GM11168 (cell line): ENCODE measurements around the gene P2RY14.

Experiments
- in situ Hi-C: fragments of 300-500 bp; cut with MboI; formaldehyde crosslinking; loops from one replicate; pipeline ENCODE4 v1.12.0; 2022; ENCODE audit warnings: low sequenced_read_pairs; ENCODE audit not compliant: unreplicated experiment

Gene P2RY14

DNA sequence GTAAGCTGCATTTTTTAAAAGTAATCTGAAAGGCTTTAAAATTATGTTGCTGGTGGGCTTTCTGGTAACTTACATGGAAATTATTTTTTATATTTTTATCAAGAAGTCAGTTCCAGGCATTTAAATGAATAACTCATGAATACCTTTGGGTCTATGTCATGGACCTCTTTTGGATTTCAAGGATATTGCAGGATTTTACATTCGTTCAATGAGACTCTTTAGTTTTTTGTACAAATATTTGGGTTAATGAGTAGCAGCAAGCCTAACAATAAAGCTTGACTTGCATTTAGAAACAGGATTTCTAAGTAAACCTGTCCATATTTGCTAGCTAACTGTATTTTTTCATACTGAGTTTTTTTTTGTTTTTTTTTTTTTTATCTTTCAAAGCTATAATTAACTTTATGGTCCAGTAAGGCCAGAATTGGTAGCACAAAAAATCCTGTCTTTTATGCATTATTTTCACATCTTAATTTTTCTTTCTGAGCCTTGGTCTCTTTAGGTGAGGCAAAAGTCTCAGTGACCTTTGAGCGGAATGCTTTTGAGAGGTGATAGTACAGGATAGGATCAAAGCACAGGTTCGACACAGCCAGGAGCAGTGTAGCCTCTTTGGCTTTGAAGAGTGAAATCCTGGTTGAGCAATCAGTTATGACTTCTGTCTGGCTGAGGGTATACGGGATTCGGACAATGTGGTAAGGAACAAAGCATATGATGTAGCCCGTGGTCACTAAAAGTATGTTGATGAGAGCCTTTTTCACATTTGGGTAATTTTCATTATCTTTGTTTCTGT is 80.2 kb downstream of the P2RY14 start:
- in situ Hi-C loops: no loop called here

DNA sequence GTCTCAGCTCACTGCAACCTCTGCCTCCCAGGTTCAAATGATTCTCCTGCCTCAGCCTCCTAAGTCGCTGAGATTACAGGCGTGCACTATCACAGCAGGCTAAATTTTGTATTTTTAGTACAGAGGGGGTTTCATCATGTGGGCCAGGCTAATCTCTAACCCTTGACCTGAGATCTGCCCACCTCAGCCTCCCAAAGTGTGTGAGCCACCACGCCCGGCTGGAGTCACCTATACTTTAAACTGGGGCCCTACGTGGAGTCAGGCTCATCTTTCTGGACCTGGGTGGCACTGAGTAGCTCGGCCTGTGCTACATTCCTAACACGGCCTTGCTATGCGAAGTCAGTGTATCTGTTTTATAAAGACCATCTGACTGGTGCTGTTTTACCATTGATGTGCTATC is 81.1 kb downstream of the P2RY14 start:
- in situ Hi-C loops: no loop called here

DNA sequence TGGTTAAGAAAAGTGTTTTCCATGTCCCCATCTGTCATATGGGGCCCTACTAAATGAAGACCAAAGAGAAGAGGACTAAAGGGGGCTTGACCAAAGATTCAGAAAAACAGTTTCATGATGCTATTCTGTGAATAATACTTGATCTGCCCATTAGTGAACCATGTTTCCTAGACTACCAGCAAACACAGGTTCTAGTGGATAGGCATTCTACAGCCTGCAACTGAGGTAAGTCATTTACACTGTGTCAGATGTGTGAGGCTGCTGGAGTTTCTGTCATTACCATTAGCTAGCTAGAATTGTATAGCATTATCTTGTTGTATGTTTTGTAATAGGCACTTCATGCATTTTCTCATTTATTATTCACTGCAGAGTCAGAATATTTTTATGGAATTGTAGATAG is 81.9 kb downstream of the P2RY14 start:
- in situ Hi-C loops: no loop called here

DNA sequence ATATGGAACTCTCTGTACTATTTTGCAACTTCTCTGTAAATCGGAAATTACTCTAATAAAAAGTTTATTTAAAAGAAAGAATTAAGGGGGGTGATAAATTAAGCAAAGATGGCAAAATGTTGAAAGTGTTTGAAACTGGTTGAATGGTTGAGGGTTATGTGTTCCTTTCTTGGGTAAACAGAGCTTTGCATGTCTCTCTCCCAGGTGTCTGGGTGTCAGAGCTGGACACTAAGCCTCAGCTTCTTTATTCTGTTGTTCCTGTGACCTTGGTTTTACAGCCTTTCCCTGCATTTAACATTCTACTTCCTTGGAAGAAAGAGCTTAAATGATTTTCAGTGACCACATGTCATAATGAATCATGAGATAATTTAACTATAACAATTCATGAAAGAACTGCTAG is 82.5 kb downstream of the P2RY14 start:
- in situ Hi-C loops: no loop called here

DNA sequence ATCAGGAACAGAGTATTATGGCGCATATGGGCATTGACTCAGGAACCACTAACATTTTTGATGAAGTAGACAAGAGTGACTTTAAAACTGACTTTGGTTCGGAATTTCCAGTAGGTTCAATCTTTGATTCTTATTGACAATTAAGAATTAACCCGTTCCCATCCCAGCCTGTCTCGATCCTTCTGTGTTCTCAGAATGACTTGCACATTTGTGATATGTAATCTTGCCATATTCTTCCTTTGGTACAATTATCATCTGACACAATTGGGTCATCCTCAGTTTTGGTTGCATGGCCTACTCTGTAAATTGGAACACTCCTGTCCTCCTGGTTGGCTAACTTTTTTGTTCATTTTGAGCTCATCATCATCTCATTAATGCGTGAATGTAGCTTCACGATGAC is 85.8 kb downstream of the P2RY14 start:
- in situ Hi-C loops: no loop called here

DNA sequence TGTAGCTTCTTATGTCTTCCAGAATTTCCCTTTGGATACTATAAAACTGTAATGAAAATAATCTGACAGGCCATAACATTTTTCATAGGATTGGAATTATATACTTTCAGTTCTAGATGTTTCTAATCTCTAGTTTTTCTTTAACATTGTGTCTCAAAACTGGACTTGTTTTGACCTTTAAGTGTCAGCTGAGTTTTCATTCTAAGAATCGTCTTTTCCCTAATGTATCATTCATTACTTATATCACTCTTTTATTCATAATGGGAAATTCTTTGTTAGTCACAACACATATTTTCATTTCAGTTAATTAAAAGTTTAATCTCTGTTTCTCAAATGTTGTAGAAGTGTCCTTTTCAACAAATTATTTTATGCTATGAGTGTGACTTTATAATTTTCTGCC is 87.2 kb downstream of the P2RY14 start:
- in situ Hi-C loops: no loop called here

DNA sequence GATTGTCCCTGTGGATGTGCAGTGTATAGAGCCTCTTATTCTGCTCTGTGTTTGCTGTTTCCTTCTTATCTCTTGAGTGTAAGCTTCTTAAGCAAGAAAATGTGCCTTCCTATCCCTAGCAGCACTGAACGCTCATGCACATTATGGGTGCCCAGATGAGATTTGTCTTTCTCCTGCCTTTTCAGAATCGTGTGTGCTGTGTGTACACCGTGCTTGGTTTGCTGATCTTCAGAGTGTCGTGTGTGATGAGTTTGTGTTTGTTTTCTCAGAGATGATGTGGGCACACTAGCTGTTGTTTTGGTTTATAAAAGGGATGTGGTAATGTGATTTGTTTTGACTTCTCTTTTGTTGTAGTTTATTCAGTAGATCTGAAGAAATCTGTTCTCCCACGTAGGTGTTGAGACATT is 95.1 kb downstream of the P2RY14 start:
- in situ Hi-C loops: no loop called here

DNA sequence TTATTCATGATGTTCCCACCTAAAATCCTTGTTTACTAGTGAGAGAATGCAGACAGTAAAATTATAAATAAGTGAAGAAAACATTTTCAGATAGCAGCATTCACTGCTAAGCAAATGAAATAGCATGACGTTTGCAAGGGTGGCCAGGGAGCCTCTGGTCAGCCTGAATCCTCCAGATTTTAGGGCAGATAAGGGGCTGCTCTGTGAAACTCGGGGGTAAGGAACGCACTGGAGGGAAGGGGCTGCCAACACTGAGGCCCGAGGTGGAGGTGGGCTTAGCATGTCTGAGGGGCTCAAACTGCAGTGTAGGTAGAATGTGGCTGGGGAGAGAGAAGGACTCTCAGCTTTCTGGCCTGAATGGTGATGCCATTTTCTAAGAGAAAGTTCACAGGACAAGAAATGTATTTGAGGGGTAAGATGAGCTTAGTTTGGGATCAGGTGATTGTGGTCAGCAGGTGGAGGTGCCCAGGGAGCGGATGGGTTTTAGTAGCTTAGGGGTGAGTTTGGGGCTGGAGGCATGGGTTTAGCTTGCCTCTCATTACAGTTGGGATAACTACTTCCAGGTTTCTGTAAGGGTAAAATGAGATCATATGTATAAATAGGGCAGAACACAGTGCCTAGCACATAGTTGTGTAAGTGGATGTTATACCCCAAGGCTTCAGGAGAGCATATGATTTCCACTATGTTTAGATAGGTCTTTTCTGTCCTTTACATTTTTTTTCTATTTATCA is 95.8 kb downstream of the P2RY14 start:
- in situ Hi-C loops: no loop called here

DNA sequence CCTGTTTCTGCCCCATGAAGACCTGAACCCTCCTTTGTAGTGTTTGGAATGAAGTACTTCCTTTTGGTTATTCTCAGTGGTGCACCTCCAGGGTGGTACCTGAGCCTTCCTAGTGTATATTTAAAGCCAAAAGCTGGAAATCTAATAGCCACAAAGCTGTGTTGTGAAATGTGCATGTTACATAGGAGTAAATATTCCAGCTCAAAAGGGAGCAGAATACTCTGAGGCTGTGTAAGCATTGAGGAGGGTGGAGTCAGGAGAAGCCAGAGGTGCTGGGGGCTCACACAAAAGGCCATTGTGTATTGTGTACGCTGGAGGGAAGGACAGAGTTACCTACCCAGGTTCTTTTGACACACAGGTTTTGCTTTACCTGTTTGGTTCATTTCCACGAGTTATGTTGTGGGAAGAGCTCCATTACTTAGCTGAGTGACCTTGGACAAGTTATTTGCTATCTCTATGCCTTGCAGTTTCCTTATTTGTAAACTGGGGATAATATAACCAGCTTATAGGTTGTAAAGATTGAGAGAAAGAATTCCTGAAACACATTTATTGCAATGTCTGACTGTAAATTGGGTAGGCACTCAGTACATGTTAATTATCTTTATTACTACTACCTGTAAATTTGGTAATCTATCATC is 100.0 kb downstream of the P2RY14 start:
- in situ Hi-C loops: no loop called here

DNA sequence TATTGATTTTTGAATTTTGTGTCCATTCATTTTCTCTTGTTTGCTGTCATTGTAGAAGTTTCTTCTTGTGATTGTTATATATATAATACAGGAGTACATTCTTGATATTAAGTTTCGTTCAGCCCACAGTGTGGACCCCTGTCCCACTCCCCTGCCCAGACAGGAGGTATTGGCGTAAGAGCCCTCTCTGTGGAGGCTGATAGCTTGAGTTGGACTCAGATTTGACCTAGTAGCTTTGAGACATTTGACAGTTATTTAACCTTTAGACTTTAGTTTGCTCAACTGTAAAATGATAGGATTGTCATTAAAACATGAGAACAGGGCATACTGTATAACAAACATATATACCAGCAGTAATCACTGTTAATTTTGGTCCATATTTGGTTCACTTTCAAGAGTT is 102.4 kb downstream of the P2RY14 start:
- in situ Hi-C loops: no loop called here

DNA sequence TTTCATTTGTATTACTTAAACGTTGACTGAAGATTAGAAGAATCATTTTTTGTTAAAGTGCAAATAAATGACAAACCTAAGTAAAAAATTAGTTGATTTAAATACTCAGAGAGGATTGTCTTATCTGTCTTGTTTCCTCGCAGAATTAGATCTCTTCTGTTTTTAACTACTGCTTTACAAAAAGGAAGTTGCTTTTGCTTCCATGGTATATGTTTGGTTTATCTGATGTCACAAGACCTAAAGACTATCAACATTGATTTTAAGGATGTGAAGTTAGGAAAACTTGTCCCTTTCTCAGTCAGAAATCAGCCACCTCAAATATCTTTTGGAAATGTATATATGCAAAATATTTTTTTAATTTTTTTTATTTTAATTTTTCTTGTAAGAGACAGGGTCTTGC is 104.0 kb downstream of the P2RY14 start:
- in situ Hi-C loops: no loop called here

DNA sequence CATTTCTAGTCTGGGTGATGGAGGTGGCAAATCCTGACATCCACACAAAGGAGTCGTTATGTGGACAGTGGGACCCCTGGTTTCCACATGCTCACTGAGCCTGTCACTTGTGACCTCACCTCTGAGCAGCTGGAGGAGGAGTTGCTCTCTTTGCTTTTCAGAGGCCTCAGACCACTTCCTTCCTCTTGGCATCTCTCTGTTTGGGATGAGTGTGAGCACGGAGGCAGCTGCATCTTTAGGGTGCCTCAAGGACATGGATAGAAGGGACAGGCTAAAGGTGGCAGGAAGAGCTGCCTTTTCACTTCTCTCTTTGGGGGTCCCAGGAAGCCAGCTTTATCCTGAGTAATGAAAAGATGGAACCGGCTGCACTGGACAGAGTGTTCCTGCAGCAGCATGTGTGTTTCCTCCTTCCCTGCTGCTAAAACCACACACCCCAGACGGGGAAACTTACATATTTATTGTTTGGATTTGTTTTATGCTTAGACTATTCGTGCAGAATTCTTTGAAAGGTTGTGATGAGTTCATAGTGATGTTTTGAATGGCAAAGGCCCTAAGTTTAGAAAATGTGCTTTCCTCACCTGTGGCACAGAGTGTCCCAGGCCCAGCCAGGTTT is 107.1 kb downstream of the P2RY14 start:
- in situ Hi-C loops: no loop called here

DNA sequence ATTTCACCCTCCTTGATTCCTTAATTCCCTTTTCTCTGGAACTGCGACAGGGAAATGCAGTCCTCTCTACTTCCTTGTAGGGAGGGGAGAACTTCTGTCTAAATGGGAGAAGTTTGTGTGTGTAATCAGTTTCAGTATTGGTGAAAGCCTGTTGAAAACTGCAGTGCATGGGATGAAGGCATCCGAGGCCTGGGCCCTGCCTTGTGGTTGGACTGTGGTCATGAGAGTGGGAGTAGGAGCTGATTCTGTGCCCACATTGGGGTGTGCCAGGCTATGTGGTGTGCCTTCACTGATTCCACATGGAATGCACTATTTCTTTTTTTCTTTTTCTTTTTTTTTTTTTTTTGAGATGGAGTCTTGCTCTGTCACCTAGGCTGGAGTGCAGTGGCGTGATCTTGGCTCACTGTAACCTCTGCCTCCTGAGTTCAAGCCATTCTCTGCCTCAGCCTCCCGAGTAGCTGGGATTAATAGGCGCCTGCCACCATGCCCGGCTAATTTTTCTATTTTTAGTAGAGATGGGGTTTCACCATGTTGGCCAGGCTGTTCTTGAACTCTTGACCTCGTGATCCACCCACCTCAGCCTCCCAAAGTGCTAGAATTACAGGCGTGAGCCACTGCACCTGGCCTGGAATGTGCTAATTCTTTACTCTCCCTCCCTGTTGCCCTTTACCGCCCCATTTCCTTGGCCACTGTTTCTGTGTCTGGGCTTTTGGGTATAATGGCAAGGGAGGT is 108.2 kb downstream of the P2RY14 start:
- in situ Hi-C loops: loop anchor here (5.0 to 10.0 kb wide), 2 partner anchors 55 to 107 kb away; partner anchors contain the start of gene P2RY14

DNA sequence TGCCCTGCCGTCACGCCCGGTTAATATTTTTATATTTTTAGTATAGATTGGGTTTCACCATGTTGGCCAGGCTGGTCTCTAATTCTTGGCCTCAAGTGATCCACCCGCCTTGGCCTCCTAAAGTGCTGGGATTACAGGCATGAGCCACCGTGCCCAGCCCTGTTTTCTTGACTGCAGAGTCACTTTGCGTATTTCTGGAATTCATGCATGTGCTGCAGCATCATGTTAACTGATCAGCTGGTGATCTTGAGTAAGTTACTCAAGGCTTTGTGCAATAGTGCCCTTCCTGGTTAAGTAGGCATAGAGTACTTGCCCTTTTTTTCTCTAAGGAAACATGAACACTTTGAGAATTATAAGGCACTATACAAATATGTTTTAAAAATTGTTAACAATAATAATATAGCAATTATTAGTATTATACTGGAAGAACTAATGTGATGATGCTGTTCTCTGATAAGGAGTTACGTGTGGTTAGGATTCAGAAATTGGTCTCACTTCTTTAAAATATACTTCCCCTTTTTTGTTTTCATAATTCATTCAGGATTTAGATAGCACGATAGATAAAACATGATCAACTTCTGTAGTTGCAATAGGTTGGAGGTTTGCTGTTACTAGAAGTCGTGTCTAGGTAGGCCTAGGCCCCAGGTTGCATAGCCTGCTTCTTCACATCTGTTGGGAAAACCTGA is 108.9 kb downstream of the P2RY14 start:
- in situ Hi-C loops: loop anchor here (5.0 to 10.0 kb wide), 2 partner anchors 55 to 108 kb away; partner anchors contain the start of gene P2RY14

DNA sequence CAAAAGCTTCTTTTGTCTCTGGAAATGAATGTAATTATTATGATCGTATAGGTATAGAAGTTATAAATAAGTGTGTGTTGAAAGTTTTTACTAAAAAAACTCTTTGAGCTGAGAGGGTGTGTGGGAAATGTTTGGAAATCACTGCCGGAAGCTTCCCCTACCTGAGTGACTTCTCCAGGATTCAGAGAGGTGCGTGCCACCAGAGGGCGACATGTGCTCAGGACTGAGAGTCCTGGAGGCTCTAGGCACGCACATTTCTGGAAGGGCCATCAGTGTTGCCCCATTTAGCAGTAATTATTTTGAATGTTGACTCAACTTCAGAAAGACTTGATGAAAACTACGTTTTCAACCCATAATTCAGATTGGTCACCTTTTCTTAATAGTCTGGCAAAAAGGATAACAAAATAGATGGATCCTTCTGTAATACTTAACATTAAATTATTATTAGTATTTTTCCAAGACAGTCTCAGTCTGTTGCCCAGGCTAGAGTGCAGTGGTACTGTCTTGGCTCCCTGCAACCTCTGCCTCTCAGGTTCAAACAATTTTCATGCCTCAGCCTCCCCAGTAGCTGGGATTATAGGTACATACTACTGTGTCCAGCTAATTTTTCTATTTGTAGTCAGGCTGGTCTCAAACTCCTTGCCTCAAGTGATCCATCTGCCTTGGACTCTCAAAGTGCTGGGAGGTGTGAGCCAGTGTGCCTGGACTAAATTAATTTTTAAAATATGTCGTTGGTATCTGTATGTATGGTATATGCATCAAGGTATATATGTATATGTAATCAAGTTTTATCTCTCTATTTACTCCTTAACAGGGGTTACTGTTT is 109.9 kb downstream of the P2RY14 start:
- in situ Hi-C loops: loop anchor here (5.0 to 10.0 kb wide), 2 partner anchors 56 to 109 kb away; partner anchors contain the start of gene P2RY14

DNA sequence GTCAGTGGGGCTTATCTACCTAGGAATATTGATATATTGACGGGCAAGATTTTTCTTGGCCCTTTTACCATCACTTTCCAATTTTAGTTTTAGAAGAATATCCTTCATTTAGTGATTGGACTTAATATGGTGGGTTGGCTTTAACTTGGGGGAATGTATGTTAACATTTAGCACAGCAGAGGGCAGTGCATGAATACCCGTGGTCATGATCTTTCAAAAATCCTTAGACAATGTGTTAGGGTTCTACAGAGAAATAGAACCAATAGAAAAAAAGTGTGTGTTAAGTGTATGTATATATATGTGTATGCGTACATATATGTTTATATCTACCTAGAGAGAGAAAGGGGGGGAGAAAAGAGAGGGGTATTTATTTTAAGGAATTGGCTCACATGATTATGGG is 112.2 kb downstream of the P2RY14 start:
- in situ Hi-C loops: loop anchor here (5.0 to 10.0 kb wide), 2 partner anchors 59 to 111 kb away; partner anchors contain the start of gene P2RY14

DNA sequence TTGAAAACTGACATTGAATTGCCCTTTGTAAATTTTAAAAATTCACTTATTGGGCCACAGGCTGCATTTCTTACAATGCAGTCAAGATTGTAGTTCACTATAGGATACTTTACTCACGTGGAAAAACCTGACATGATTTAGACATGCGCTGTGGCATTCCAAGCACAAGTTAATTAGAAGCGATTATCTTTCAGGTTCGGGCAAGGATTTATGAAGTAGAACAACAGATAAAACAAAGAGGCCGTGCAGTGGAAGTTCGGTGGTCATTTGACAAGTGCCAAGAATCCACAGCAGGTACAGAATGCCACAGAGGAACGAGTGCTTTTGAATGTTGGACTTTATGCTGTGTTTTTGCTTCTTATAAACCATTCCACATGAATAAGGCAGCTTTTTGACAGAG is 113.1 kb downstream of the P2RY14 start:
- in situ Hi-C loops: loop anchor here (5.0 to 10.0 kb wide), 2 partner anchors 60 to 112 kb away; partner anchors contain the start of gene P2RY14
